Adrenal gland (tissue), 5 donors: Measurements from ENCODE around the gene GALE.

ENCODE experiments used
- CTCF ChIP-seq, 6 experiments: fragments of 450-650 bp in 4 of 6; fragments of 200-600 bp in 2 of 6; sonication (generic) in 1 of 6; IDR thresholded peaks; 1 replicate in 5 of 6; 2 replicates in 1 of 6; pipeline versions ENCODE4 v1.5.1 to v1.8.0; 2016 to 2021; ENCODE audit warnings: antibody characterized with exemption in 6 of 6, mild to moderate bottlenecking in 2 of 6, moderate library complexity in 1 of 6
- POLR2A ChIP-seq, 2 donors: fragments of 450-650 bp; IDR thresholded peaks; one replicate each; pipeline ENCODE4 v1.6.1; 2017; ENCODE audit warnings: antibody characterized with exemption in 2 of 2, mild to moderate bottlenecking in 2 of 2, moderate library complexity in 1 of 2
- donor health status: DM: no; HTN: no; CAD: no.

- TF ChIP-seq CTCF (IDR thresholded peaks at IDR 0.05) (no peak), POLR2A (IDR thresholded peaks at IDR 0.05) (no peak)
Observed at GRCh38 chr1:23793861-23794731, 6.5 kb downstream of the GALE start.
